GM18508 (cell line): ENCODE results near the gene CEACAM16.

Source experiments
- ATAC-seq: cut with Tn5 transposase; IDR thresholded peaks from one replicate; pipeline ENCODE4 v1.9.1; 2021; ENCODE audit warnings: moderate number of reproducible peaks; ENCODE audit not compliant: insufficient read depth, unreplicated experiment

The CEACAM16 gene

GRCh38 chr19:44722131-44723121, 23.5 kb downstream of the CEACAM16 start:
- ATAC-seq: no peak

GRCh38 chr19:44723299-44723951, 24.5 kb downstream of the CEACAM16 start:
- no peak for ATAC-seq

GRCh38 chr19:44723952-44724319, 25.0 kb downstream of the CEACAM16 start:
- ATAC-seq: no peak

GRCh38 chr19:44725251-44725650, 26.3 kb downstream of the CEACAM16 start:
- no peak for ATAC-seq

- ATAC-seq: no peak
These were observed 26.7 kb downstream of the CEACAM16 start for GRCh38 chr19:44725684-44726083.

GRCh38 chr19:44726465-44726864, 27.5 kb downstream of the CEACAM16 start:
- no peak for ATAC-seq

GRCh38 chr19:44728178-44728577, 29.2 kb downstream of the CEACAM16 start:
- no peak for ATAC-seq

- no peak for ATAC-seq
These were observed 30.6 kb downstream of the CEACAM16 start for GRCh38 chr19:44729516-44730033.

- no peak for ATAC-seq
These were observed 32.1 kb downstream of the CEACAM16 start for GRCh38 chr19:44731081-44731480.

- ATAC-seq: no peak
These were observed 32.7 kb downstream of the CEACAM16 start for GRCh38 chr19:44731622-44732021.

GRCh38 chr19:44732235-44733014, 33.5 kb downstream of the CEACAM16 start:
- ATAC-seq: no peak

- ATAC-seq: no peak
These were observed 35.4 kb downstream of the CEACAM16 start for GRCh38 chr19:44734357-44734756.

- ATAC-seq: no peak
These were observed 36.1 kb downstream of the CEACAM16 start for GRCh38 chr19:44735011-44735410.

GRCh38 chr19:44737238-44738071, 38.5 kb downstream of the CEACAM16 start:
- no peak for ATAC-seq

- ATAC-seq: no peak
These were observed 39.2 kb downstream of the CEACAM16 start for GRCh38 chr19:44738136-44738535.

- ATAC-seq: no peak
These were observed 39.9 kb downstream of the CEACAM16 start for GRCh38 chr19:44738603-44739558.

- ATAC-seq: no peak
These were observed 41.4 kb downstream of the CEACAM16 start for GRCh38 chr19:44740351-44740824.

GRCh38 chr19:44741258-44741731, 42.3 kb downstream of the CEACAM16 start:
- ATAC-seq: no peak
